ENCODE measurements around the gene ADCY7. TPM values are rescaled to one million over a fixed set of nuclear protein-coding genes. Genes with fewer than 3 reads are reported as not detected.

Gene ADCY7
- total and polyA plus RNA-seq, 4 donors: 4.0 to 75.8 (median 20.2) TPM

- H3K4me1 ChIP-seq (ENCODE audit: control insufficient read depth in 1 of 2, insufficient read depth in 2 of 2, low read length in 2 of 2): no peaks in the 10 kb centered on the region
- 91 to 93% methylated on average over 18 of the region's 18 CpGs for WGBS, 2 donors
- DNase-seq (peak; percentile 54 to 69), ATAC-seq (ENCODE audit: low FRiP score) (no peak)
- H3K9me3 ChIP-seq (ENCODE audit: control insufficient read depth, low read length): no peaks in the 10 kb centered on the region
- H3K27ac ChIP-seq (ENCODE audit: low read depth in 1 of 2, low read length in 2 of 2): no peak overlapping the region
- no peak overlapping the region for H3K4me3 ChIP-seq (ENCODE audit: low read length in 2 of 2)
- no peaks in the 10 kb centered on the region for H3K36me3 ChIP-seq (ENCODE audit: control insufficient read depth in 1 of 2, insufficient read depth in 2 of 2, low read length in 1 of 2)
- intact Hi-C loops (cut with DNase I): no loop called here
- H3K27me3 ChIP-seq (ENCODE audit: control insufficient read depth in 1 of 2, insufficient read depth in 2 of 2, low read length in 1 of 2): no peaks in the 10 kb centered on the region
Observed at GRCh38 chr16:50274326-50275097, 8.2 kb downstream of the ADCY7 start.

DNA sequence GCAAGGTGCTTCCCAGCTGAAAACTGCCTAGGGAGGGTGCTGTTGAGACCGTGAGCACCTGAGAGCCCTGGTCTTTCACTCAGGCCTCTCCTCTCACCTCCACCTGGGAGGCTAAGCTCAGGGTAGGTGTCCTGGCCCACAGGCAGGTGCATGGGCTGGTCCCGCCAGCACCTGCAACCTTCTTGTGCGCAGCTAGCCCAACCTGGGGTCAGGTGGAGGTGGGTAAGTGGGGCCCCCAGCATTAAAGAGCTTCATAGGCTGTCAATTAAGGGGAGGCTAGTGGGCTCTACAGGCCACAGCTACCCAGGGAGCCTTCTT lies 8.7 kb downstream of the ADCY7 start:
- DNase-seq (peak in 1 of 2 donors; percentile 48), ATAC-seq (ENCODE audit: low FRiP score) (no peak)
- Histone ChIP-seq H3K27me3 (ENCODE audit: control insufficient read depth in 1 of 2, insufficient read depth in 2 of 2, low read length in 1 of 2) (no peaks in the 10 kb centered on the region), H3K4me1 (ENCODE audit: control insufficient read depth in 1 of 2, insufficient read depth in 2 of 2, low read length in 2 of 2) (no peaks in the 10 kb centered on the region), H3K27ac (ENCODE audit: low read depth in 1 of 2, low read length in 2 of 2) (no peak overlapping the region), H3K36me3 (ENCODE audit: control insufficient read depth in 1 of 2, insufficient read depth in 2 of 2, low read length in 1 of 2) (no peaks in the 10 kb centered on the region), H3K9me3 (ENCODE audit: control insufficient read depth, low read length) (no peaks in the 10 kb centered on the region), H3K4me3 (ENCODE audit: low read length in 2 of 2) (no peak overlapping the region)
- 98 to 100% methylated on average over 3 of the region's 3 CpGs for WGBS, 2 donors
- intact Hi-C loops (cut with DNase I): no loop called here

DNA sequence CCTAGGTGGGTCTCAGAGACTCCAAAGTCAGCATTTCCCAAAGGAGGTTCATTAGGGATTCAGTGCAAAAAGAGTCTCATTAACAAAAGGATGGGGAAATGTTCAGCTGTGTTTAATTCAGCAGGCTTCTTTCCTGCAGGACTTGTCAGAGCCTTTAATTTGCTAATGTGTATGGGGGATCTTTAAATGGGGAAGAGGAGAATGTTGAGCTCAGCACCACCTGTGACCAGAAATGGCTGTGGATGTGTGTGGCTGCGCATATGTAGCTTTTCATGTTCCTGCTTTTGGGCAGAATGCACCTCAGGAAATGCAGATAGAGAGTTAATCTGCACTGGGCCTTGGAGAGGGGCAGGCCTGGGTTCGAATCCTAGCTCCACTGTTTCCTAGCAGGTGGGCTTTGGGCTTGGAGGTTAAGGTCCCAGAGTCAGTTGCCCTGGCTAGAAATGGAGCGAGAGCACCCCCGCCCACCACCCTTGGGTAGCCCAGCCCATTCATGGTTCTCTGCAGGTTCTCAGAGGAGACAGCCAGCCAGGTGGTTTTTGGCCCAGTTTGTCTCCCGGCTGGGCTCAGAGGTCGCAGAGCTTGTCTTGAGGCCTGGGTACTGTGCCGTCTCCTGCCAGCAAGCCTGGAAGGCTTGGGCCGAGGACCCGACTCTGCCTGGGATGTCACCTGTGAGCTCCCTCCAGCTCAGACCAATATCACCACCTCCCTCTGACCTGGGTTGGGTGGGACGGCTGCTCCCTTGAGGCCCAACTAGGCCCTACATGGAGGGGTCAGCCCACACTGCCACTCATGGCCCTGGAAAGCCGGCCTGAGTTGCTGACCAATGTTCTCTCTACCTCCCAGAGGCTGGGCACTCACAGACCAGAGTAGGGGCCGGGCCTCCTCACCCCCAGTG lies 9.3 kb downstream of the ADCY7 start:
- Histone ChIP-seq H3K9me3 (ENCODE audit: control insufficient read depth, low read length) (no peaks in the 10 kb centered on the region), H3K4me1 (ENCODE audit: control insufficient read depth in 1 of 2, insufficient read depth in 2 of 2, low read length in 2 of 2) (no peaks in the 10 kb centered on the region), H3K4me3 (ENCODE audit: low read length in 2 of 2) (no peak overlapping the region), H3K36me3 (ENCODE audit: control insufficient read depth in 1 of 2, insufficient read depth in 2 of 2, low read length in 1 of 2) (no peaks in the 10 kb centered on the region), H3K27ac (ENCODE audit: low read depth in 1 of 2, low read length in 2 of 2) (no peak overlapping the region), H3K27me3 (ENCODE audit: control insufficient read depth in 1 of 2, insufficient read depth in 2 of 2, low read length in 1 of 2) (no peaks in the 10 kb centered on the region)
- 85 to 89% methylated on average over 12 of the region's 12 CpGs for WGBS, 2 donors
- ATAC-seq (ENCODE audit: low FRiP score) (no peak), DNase-seq (peak; percentile 40 to 63)
- intact Hi-C loops (cut with DNase I): no loop called here

DNA sequence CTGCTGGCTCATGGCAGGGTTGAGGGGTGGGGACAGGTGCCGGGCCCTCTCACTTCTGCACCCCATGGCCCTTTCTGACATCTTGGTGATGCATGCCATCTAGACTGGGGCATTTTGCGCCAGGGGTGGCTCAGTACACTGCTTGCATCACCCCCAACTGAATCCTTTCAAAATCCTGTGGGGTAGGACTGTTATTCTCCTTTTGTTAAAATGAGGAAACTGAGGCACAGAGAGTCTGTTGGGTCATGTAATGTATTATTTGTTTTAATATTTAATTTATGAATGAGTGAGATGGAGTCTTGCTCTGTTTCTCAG lies 9.9 kb downstream of the ADCY7 start:
- DNase-seq (no peak), ATAC-seq (ENCODE audit: low FRiP score) (no peak)
- no peaks in the 10 kb centered on the region for H3K4me1 ChIP-seq (ENCODE audit: control insufficient read depth in 1 of 2, insufficient read depth in 2 of 2, low read length in 2 of 2)
- H3K4me3 ChIP-seq (ENCODE audit: low read length in 2 of 2): no peak overlapping the region
- intact Hi-C loops (cut with DNase I): no loop called here
- no peaks in the 10 kb centered on the region for H3K36me3 ChIP-seq (ENCODE audit: control insufficient read depth in 1 of 2, insufficient read depth in 2 of 2, low read length in 1 of 2)
- 96% methylated on average over 2 of the region's 2 CpGs for WGBS, 2 donors
- H3K27ac ChIP-seq (ENCODE audit: low read depth in 1 of 2, low read length in 2 of 2): no peak overlapping the region
- no peaks in the 10 kb centered on the region for H3K9me3 ChIP-seq (ENCODE audit: control insufficient read depth, low read length)
- no peaks in the 10 kb centered on the region for H3K27me3 ChIP-seq (ENCODE audit: control insufficient read depth in 1 of 2, insufficient read depth in 2 of 2, low read length in 1 of 2)

- DNase-seq: no peak
- H3K4me1 ChIP-seq (ENCODE audit: control insufficient read depth in 1 of 2, insufficient read depth in 2 of 2, low read length in 2 of 2): no peaks in the 10 kb centered on the region
- no peaks in the 10 kb centered on the region for H3K9me3 ChIP-seq (ENCODE audit: control insufficient read depth, low read length)
- no peak overlapping the region for H3K4me3 ChIP-seq (ENCODE audit: low read length in 2 of 2)
- no peak overlapping the region for H3K27ac ChIP-seq (ENCODE audit: low read depth in 1 of 2, low read length in 2 of 2)
- H3K36me3 ChIP-seq (ENCODE audit: control insufficient read depth in 1 of 2, insufficient read depth in 2 of 2, low read length in 1 of 2): no peaks in the 10 kb centered on the region
- H3K27me3 ChIP-seq (ENCODE audit: control insufficient read depth in 1 of 2, insufficient read depth in 2 of 2, low read length in 1 of 2): no peaks in the 10 kb centered on the region
- intact Hi-C loops (cut with DNase I): no loop called here
- ATAC-seq (ENCODE audit: low FRiP score): no peak
- WGBS, 2 donors: 92 to 94% methylated on average over 4 of the region's 4 CpGs
Observed at GRCh38 chr16:50276801-50277555, 10.6 kb downstream of the ADCY7 start.

- DNase-seq (no peak), ATAC-seq (ENCODE audit: low FRiP score) (no peak)
- Histone ChIP-seq H3K4me1 (ENCODE audit: control insufficient read depth in 1 of 2, insufficient read depth in 2 of 2, low read length in 2 of 2) (no peaks in the 10 kb centered on the region), H3K9me3 (ENCODE audit: control insufficient read depth, low read length) (no peaks in the 10 kb centered on the region), H3K27ac (ENCODE audit: low read depth in 1 of 2, low read length in 2 of 2) (no peak overlapping the region), H3K4me3 (ENCODE audit: low read length in 2 of 2) (no peak overlapping the region), H3K36me3 (ENCODE audit: control insufficient read depth in 1 of 2, insufficient read depth in 2 of 2, low read length in 1 of 2) (no peaks in the 10 kb centered on the region), H3K27me3 (ENCODE audit: control insufficient read depth in 1 of 2, insufficient read depth in 2 of 2, low read length in 1 of 2) (no peaks in the 10 kb centered on the region)
- intact Hi-C loops (cut with DNase I): no loop called here
- WGBS, 2 donors: 58 to 63% methylated on average over 3 of the region's 3 CpGs
Observed at GRCh38 chr16:50278251-50278650, 11.9 kb downstream of the ADCY7 start.

GRCh38 chr16:50279504-50279865 lies 13.1 kb downstream of the ADCY7 start:
- ATAC-seq (ENCODE audit: low FRiP score) (no peak), DNase-seq (peak; percentile 24 to 51)
- intact Hi-C loops (cut with DNase I): no loop called here
- Histone ChIP-seq H3K4me3 (ENCODE audit: low read length in 2 of 2) (no peak overlapping the region), H3K27me3 (ENCODE audit: control insufficient read depth in 1 of 2, insufficient read depth in 2 of 2, low read length in 1 of 2) (no peaks in the 10 kb centered on the region), H3K9me3 (ENCODE audit: control insufficient read depth, low read length) (no peaks in the 10 kb centered on the region), H3K4me1 (ENCODE audit: control insufficient read depth in 1 of 2, insufficient read depth in 2 of 2, low read length in 2 of 2) (no peaks in the 10 kb centered on the region), H3K27ac (ENCODE audit: low read depth in 1 of 2, low read length in 2 of 2) (no peak overlapping the region), H3K36me3 (ENCODE audit: control insufficient read depth in 1 of 2, insufficient read depth in 2 of 2, low read length in 1 of 2) (no peaks in the 10 kb centered on the region)
- WGBS, 2 donors: 87 to 91% methylated on average over 2 of the region's 2 CpGs

DNA sequence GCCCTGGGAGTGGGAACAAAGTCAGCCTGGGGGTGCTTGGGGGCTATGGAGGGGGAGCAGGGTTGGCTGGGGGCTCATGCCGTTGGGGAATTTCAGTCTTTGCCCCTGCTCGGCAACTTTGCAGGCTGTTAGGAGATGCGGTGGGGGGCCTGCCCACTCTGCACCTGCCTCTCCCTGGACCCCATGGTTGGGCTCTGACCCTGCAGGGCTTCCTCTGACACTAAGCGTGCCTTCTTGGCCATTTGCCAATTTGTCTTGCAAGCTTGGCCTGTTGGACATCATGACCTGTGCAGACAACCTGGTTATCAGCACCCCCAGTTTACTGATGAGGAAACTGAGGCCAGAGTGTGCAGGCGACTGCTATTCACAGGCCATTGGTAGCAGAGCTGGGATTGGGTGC lies 14.6 kb downstream of the ADCY7 start:
- Histone ChIP-seq H3K4me1 (ENCODE audit: control insufficient read depth in 1 of 2, insufficient read depth in 2 of 2, low read length in 2 of 2) (no peaks in the 10 kb centered on the region), H3K27ac (ENCODE audit: low read depth in 1 of 2, low read length in 2 of 2) (no peak overlapping the region), H3K9me3 (ENCODE audit: control insufficient read depth, low read length) (no peaks in the 10 kb centered on the region), H3K36me3 (ENCODE audit: control insufficient read depth in 1 of 2, insufficient read depth in 2 of 2, low read length in 1 of 2) (no peaks in the 10 kb centered on the region), H3K4me3 (ENCODE audit: low read length in 2 of 2) (no peak overlapping the region), H3K27me3 (ENCODE audit: control insufficient read depth in 1 of 2, insufficient read depth in 2 of 2, low read length in 1 of 2) (no peaks in the 10 kb centered on the region)
- intact Hi-C loops (cut with DNase I): no loop called here
- DNase-seq: peak; percentile 42 to 47
- ATAC-seq (ENCODE audit: low FRiP score): no peak
- 95 to 100% methylated on average over 5 of the region's 5 CpGs for WGBS, 2 donors

Data from aorta (tissue), 5 donors.